ENCODE results near the gene PTGIS.

PTGIS gene

DNA sequence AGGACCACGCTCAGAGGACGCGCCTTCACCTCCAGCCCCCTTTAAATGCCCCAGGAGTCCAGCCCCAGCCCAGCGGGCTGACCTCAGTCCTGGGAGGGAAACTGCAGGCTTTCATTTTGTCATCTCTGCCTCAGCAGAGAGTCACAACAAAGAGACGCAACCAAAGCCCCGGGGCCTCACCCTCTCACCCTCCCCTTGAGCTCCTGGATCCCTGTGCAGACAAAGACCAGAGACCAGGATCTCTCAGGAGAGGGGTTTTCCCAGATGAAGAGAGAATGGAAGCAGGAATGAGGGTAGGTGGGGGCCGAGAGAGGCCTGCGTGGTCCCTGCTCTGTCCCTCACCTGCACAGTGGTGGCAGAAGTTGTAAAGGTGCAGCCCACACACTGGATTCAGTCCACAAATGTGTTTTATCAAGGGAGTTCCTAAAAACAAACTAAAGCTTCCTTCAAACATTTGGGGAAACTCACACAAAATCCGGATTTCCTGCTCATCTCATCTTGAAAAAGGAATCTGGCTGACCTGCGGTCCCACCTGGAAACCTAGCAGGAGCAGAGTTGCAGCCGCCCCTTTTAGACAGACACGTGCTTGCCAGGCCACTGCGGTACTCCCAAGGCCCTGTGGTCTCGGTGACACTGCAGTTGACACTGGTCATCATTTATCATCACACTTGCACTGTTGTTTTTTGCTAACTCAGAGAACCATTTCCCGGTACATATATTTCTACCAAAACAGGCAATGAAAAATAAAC, 27.1 kb downstream of the PTGIS start:
- Histone ChIP-seq H3K18ac (ENCODE audit: low read depth in 1 of 2, low read length in 2 of 2) (no peak overlapping the region), H2BK12ac (ENCODE audit: low read length in 2 of 2) (no peak overlapping the region), H2AK5ac (ENCODE audit: low read length, severe bottlenecking) (no peak overlapping the region), H3K4me1 (ENCODE audit: control insufficient read depth, insufficient read depth, low read depth, low read length) (no peaks in the 10 kb centered on the region), H4K91ac (ENCODE audit: low read length) (no peak overlapping the region), H3K9ac (ENCODE audit: low read length) (no peak overlapping the region), H3K4me3 (ENCODE audit: insufficient read depth in 1 of 2, low read depth in 1 of 2, low read length in 2 of 2) (no peak overlapping the region), H3K27ac (ENCODE audit: low read length, poor library complexity, severe bottlenecking) (no peak overlapping the region), H3K27me3 (ENCODE audit: control insufficient read depth in 1 of 2, insufficient read depth in 1 of 2, low read length in 2 of 2) (no peaks in the 10 kb centered on the region), H3K14ac (ENCODE audit: low read length in 2 of 2) (no peak overlapping the region), H4K8ac (ENCODE audit: low read length) (no peak overlapping the region), H3K4me2 (ENCODE audit: low read length, poor library complexity, severe bottlenecking) (no peak overlapping the region), H2BK120ac (ENCODE audit: low read depth, low read length) (no peak overlapping the region), H2AFZ (ENCODE audit: low read depth, low read length) (no peak overlapping the region), H3K9me3 (ENCODE audit: control insufficient read depth, low read length) (peaks cover 3% of the 10 kb centered on the region), H3K79me1 (replicated peaks; ENCODE audit: low read length, poor library complexity, severe bottlenecking) (no peaks in the 10 kb centered on the region), H3K23ac (ENCODE audit: low read length in 2 of 2) (no peak overlapping the region), H2BK15ac (ENCODE audit: low read depth, poor library complexity, severe bottlenecking) (no peak overlapping the region), H3K36me3 (ENCODE audit: control insufficient read depth in 1 of 2, insufficient read depth in 2 of 2, low read depth in 1 of 2, low read length in 2 of 2) (peaks cover 60 to 99% of the 10 kb centered on the region in 2 experiments), H3K4ac (ENCODE audit: low read depth in 1 of 2, low read length in 2 of 2) (no peak overlapping the region), H2BK5ac (ENCODE audit: low read depth, low read length, poor library complexity, severe bottlenecking) (no peak overlapping the region)
- WGBS: 90% methylated on average over 13 of the region's 15 CpGs
- no peak for DNase-seq

- Histone ChIP-seq H3K36me3 (ENCODE audit: control insufficient read depth in 1 of 2, insufficient read depth in 2 of 2, low read depth in 1 of 2, low read length in 2 of 2) (peaks cover 54 to 99% of the 10 kb centered on the region in 2 experiments), H3K4me2 (ENCODE audit: low read length, poor library complexity, severe bottlenecking) (no peak overlapping the region), H2AK5ac (ENCODE audit: low read length, severe bottlenecking) (no peak overlapping the region), H3K9me3 (ENCODE audit: control insufficient read depth, low read length) (peaks cover 3% of the 10 kb centered on the region), H2BK5ac (ENCODE audit: low read depth, low read length, poor library complexity, severe bottlenecking) (no peak overlapping the region), H2BK120ac (ENCODE audit: low read depth, low read length) (no peak overlapping the region), H3K4me3 (ENCODE audit: insufficient read depth in 1 of 2, low read depth in 1 of 2, low read length in 2 of 2) (no peak overlapping the region), H3K9ac (ENCODE audit: low read length) (no peak overlapping the region), H3K14ac (ENCODE audit: low read length in 2 of 2) (no peak overlapping the region), H2AFZ (ENCODE audit: low read depth, low read length) (no peak overlapping the region), H3K4ac (ENCODE audit: low read depth in 1 of 2, low read length in 2 of 2) (no peak overlapping the region), H3K4me1 (ENCODE audit: control insufficient read depth, insufficient read depth, low read depth, low read length) (no peaks in the 10 kb centered on the region), H3K79me1 (replicated peaks; ENCODE audit: low read length, poor library complexity, severe bottlenecking) (no peaks in the 10 kb centered on the region), H3K27me3 (ENCODE audit: control insufficient read depth in 1 of 2, insufficient read depth in 1 of 2, low read length in 2 of 2) (no peaks in the 10 kb centered on the region), H4K91ac (ENCODE audit: low read length) (no peak overlapping the region), H3K27ac (ENCODE audit: low read length, poor library complexity, severe bottlenecking) (no peak overlapping the region), H3K23ac (ENCODE audit: low read length in 2 of 2) (no peak overlapping the region), H3K18ac (ENCODE audit: low read depth in 1 of 2, low read length in 2 of 2) (no peak overlapping the region), H2BK15ac (ENCODE audit: low read depth, poor library complexity, severe bottlenecking) (no peak overlapping the region), H2BK12ac (ENCODE audit: low read length in 2 of 2) (no peak overlapping the region), H4K8ac (ENCODE audit: low read length) (no peak overlapping the region)
- WGBS: 93% methylated on average over 6 of the region's 6 CpGs
- no peak for DNase-seq
Observed at GRCh38 chr20:49540232-49540620, 27.7 kb downstream of the PTGIS start.

DNA sequence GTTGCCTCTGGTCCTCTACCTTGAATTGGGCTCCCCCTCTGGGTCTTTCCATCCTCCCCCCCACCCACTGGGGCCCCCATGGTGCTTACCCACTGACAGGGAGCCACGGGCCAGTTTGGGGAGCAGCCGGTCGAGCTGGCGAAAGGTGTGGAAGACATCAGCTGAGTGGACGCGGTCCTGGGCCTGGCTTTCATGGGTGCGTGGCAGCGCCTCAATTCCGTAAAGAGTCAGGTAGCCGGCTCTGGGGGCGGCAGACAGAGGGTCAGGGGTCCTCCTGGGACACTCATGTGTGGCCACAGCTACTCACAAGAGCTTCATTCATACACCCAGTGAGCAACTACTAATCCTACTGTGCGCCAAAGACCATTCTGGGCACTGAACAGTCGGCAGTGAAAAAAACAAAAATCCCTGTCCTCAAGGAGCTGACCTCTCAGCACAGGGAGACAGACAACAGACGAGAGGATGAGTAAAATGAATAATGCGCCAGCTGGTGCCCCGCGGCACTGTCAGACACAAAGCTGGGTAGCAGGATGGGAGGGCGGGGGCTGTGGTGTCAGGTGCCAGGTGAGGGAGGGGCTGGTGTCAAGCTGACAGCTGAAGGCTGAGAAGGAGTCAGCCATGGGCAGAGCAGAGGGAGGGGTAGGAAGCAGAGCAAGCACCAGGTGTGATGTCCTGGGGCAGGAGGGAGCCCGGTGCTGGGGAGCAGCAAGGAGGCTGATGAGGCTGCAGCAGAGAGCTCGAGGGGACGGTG, 28.3 kb downstream of the PTGIS start:
- H3K27ac ChIP-seq (ENCODE audit: low read length, poor library complexity, severe bottlenecking): no peak overlapping the region
- no peak overlapping the region for H2BK12ac ChIP-seq (ENCODE audit: low read length in 2 of 2)
- H3K4me3 ChIP-seq (ENCODE audit: insufficient read depth in 1 of 2, low read depth in 1 of 2, low read length in 2 of 2): no peak overlapping the region
- WGBS: 91% methylated on average over 21 of the region's 21 CpGs
- H3K4me1 ChIP-seq (ENCODE audit: control insufficient read depth, insufficient read depth, low read depth, low read length): no peaks in the 10 kb centered on the region
- H2BK120ac ChIP-seq (ENCODE audit: low read depth, low read length): no peak overlapping the region
- no peak overlapping the region for H4K91ac ChIP-seq (ENCODE audit: low read length)
- no peak overlapping the region for H3K9ac ChIP-seq (ENCODE audit: low read length)
- H3K4me2 ChIP-seq (ENCODE audit: low read length, poor library complexity, severe bottlenecking): no peak overlapping the region
- H3K18ac ChIP-seq (ENCODE audit: low read depth in 1 of 2, low read length in 2 of 2): no peak overlapping the region
- H3K79me1 ChIP-seq (replicated peaks; ENCODE audit: low read length, poor library complexity, severe bottlenecking): no peaks in the 10 kb centered on the region
- no peak overlapping the region for H3K23ac ChIP-seq (ENCODE audit: low read length in 2 of 2)
- H3K9me3 ChIP-seq (ENCODE audit: control insufficient read depth, low read length): peaks cover 3% of the 10 kb centered on the region
- no peak overlapping the region for H4K8ac ChIP-seq (ENCODE audit: low read length)
- DNase-seq: no peak
- no peak overlapping the region for H3K4ac ChIP-seq (ENCODE audit: low read depth in 1 of 2, low read length in 2 of 2)
- no peak overlapping the region for H3K14ac ChIP-seq (ENCODE audit: low read length in 2 of 2)
- H2AK5ac ChIP-seq (ENCODE audit: low read length, severe bottlenecking): no peak overlapping the region
- no peak overlapping the region for H2BK15ac ChIP-seq (ENCODE audit: low read depth, poor library complexity, severe bottlenecking)
- no peak overlapping the region for H2BK5ac ChIP-seq (ENCODE audit: low read depth, low read length, poor library complexity, severe bottlenecking)
- H3K27me3 ChIP-seq (ENCODE audit: control insufficient read depth in 1 of 2, insufficient read depth in 1 of 2, low read length in 2 of 2): no peaks in the 10 kb centered on the region
- no peak overlapping the region for H2AFZ ChIP-seq (ENCODE audit: low read depth, low read length)
- peaks cover 50 to 99% of the 10 kb centered on the region in 2 experiments for H3K36me3 ChIP-seq (ENCODE audit: control insufficient read depth in 1 of 2, insufficient read depth in 2 of 2, low read depth in 1 of 2, low read length in 2 of 2)

DNA sequence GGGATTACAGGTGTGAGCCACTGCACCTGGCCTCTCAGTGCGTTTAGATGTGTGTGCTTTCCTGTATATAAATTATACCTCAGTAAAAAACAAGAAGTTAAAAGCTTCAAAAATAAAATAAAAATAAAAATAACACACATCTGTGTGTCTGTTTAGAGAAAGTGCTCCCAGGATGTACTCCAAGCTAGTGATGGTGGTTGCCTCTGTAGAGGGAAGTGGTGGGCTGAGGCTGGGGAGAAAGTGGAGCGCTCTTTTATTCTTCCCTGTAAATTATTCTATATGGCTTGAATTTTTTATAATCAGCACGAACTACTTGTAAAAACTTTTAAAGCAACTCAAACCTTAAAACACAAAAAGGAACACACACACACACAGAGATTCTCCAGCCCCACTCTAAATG, 29.0 kb downstream of the PTGIS start:
- H3K79me1 ChIP-seq (replicated peaks; ENCODE audit: low read length, poor library complexity, severe bottlenecking): no peaks in the 10 kb centered on the region
- H2BK15ac ChIP-seq (ENCODE audit: low read depth, poor library complexity, severe bottlenecking): no peak overlapping the region
- H2AFZ ChIP-seq (ENCODE audit: low read depth, low read length): no peak overlapping the region
- H3K36me3 ChIP-seq (ENCODE audit: control insufficient read depth in 1 of 2, insufficient read depth in 2 of 2, low read depth in 1 of 2, low read length in 2 of 2): peaks cover 47 to 99% of the 10 kb centered on the region in 2 experiments
- H2BK12ac ChIP-seq (ENCODE audit: low read length in 2 of 2): no peak overlapping the region
- no peaks in the 10 kb centered on the region for H3K27me3 ChIP-seq (ENCODE audit: control insufficient read depth in 1 of 2, insufficient read depth in 1 of 2, low read length in 2 of 2)
- H3K27ac ChIP-seq (ENCODE audit: low read length, poor library complexity, severe bottlenecking): no peak overlapping the region
- DNase-seq: no peak
- no peak overlapping the region for H3K4me2 ChIP-seq (ENCODE audit: low read length, poor library complexity, severe bottlenecking)
- H3K18ac ChIP-seq (ENCODE audit: low read depth in 1 of 2, low read length in 2 of 2): no peak overlapping the region
- H2BK120ac ChIP-seq (ENCODE audit: low read depth, low read length): no peak overlapping the region
- H2BK5ac ChIP-seq (ENCODE audit: low read depth, low read length, poor library complexity, severe bottlenecking): no peak overlapping the region
- no peak overlapping the region for H4K8ac ChIP-seq (ENCODE audit: low read length)
- no peak overlapping the region for H3K4ac ChIP-seq (ENCODE audit: low read depth in 1 of 2, low read length in 2 of 2)
- H3K4me1 ChIP-seq (ENCODE audit: control insufficient read depth, insufficient read depth, low read depth, low read length): no peaks in the 10 kb centered on the region
- 87% methylated on average over 1 of the region's 3 CpGs for WGBS
- H3K9ac ChIP-seq (ENCODE audit: low read length): no peak overlapping the region
- no peak overlapping the region for H3K4me3 ChIP-seq (ENCODE audit: insufficient read depth in 1 of 2, low read depth in 1 of 2, low read length in 2 of 2)
- no peak overlapping the region for H3K23ac ChIP-seq (ENCODE audit: low read length in 2 of 2)
- no peak overlapping the region for H3K14ac ChIP-seq (ENCODE audit: low read length in 2 of 2)
- peaks cover 3% of the 10 kb centered on the region for H3K9me3 ChIP-seq (ENCODE audit: control insufficient read depth, low read length)
- H2AK5ac ChIP-seq (ENCODE audit: low read length, severe bottlenecking): no peak overlapping the region
- no peak overlapping the region for H4K91ac ChIP-seq (ENCODE audit: low read length)

All from mesenchymal stem cell (in vitro differentiated cells and primary cell).